GM12878 (cell line): ENCODE results near the gene PRDM16. TPM values are rescaled to one million over a fixed set of nuclear protein-coding genes. Genes with fewer than 3 reads are reported as not detected.

Source experiments
- ATAC-seq: fragments of 200-7000 bp; cut with Tn5 transposase; 3 replicates; pipeline ENCODE4 v1.9.1; 2020; ENCODE audit warnings: mild to moderate bottlenecking, moderate library complexity
- BruUV-seq: library from RNA; stranded (reverse); fragments of 400-500 nt; replicated peaks from 2 replicates; lab custom pipeline; 2021; lab: Mats Ljungman, UMichigan
- CTCF ChIA-PET: fragments of 300-600 bp; sonication (Branson Sonifier 250); formaldehyde crosslinking; extraction: SDS; loops from one replicate; lab custom pipeline; 2021; ENCODE audit warnings: inconsistent platforms; lab: Yijun Ruan, JAX
- POLR2A ChIA-PET: fragments of 350-600 bp; formaldehyde crosslinking; extraction: SDS; loops from one replicate; lab custom pipeline; 2021; ENCODE audit warnings: inconsistent platforms; lab: Charles Lee
- RAD21 ChIA-PET: fragments of 300-600 bp; sonication (Branson Sonifier 250); formaldehyde crosslinking; loops from one replicate; lab custom pipeline; 2023; ENCODE audit warnings: antibody characterized with exemption; ENCODE audit not compliant: unreplicated experiment; lab: Charles Lee
- SMC1A ChIA-PET: fragments of 300-600 bp; sonication (Branson Sonifier 250); formaldehyde crosslinking; loops from one replicate; lab custom pipeline; 2023; ENCODE audit not compliant: unreplicated experiment, uncharacterized antibody; lab: Charles Lee
- DNase-seq: peaks from one replicate; pipeline ENCODE4 v3.0.0-alpha.2; 2011; ENCODE audit warnings: low read depth, low spot score
- FAIRE-seq: peaks from 3 replicates; lab custom pipeline; 2011; peaks lifted over from hg19 to GRCh38; lab: Jason Lieb, UNC
- H2AFZ ChIP-seq: 2 replicates; pipeline ENCODE4 v1.6.0; 2011; ENCODE audit warnings: low read depth, low read length, control low read depth; ENCODE audit not compliant: control insufficient read depth
- H3K27ac ChIP-seq: 2 replicates; pipeline ENCODE4 v1.5.1; 2011; ENCODE audit warnings: control low read depth; ENCODE audit not compliant: control insufficient read depth, insufficient read depth
- H3K27me3 ChIP-seq, 2 experiments: replicated peaks in 1 of 2; 2 replicates each; pipeline versions ENCODE4 v1.6.0 to v1.6.1; 2011; ENCODE audit warnings: low read length in 1 of 2; ENCODE audit not compliant: control insufficient read depth in 2 of 2, insufficient read depth in 2 of 2
- H3K36me3 ChIP-seq, 2 experiments: 2 replicates each; pipeline ENCODE4 v1.5.1; 2011; ENCODE audit warnings: low read length in 1 of 2; ENCODE audit not compliant: control insufficient read depth in 2 of 2, insufficient read depth in 2 of 2
- H3K4me1 ChIP-seq: 2 replicates; pipeline ENCODE4 v1.6.1; 2011; ENCODE audit warnings: mild to moderate bottlenecking, low read length, moderate library complexity, mixed read lengths; ENCODE audit not compliant: control insufficient read depth, insufficient read depth
- H3K4me2 ChIP-seq: 2 replicates; pipeline ENCODE4 v1.6.0; 2011; ENCODE audit warnings: control low read depth; ENCODE audit not compliant: control insufficient read depth, insufficient read depth
- H3K4me3 ChIP-seq: fragments of 200-600 bp; sonication (generic); 2 replicates; pipeline ENCODE4 v1.5.1; 2016
- H3K79me2 ChIP-seq: 2 replicates; pipeline ENCODE4 v1.6.0; 2011; ENCODE audit warnings: low read length; ENCODE audit not compliant: control insufficient read depth, insufficient read depth
- H3K9ac ChIP-seq: 2 replicates; pipeline ENCODE4 v1.8.0; 2011; ENCODE audit warnings: low read length, control low read depth, mixed read lengths; ENCODE audit not compliant: control insufficient read depth, insufficient read depth
- H3K9me3 ChIP-seq: replicated peaks from 3 replicates; pipeline ENCODE4 v1.5.1; 2011; ENCODE audit warnings: mild to moderate bottlenecking, low read length; ENCODE audit not compliant: control insufficient read depth, insufficient read depth
- H4K20me1 ChIP-seq: 2 replicates; pipeline ENCODE4 v1.6.0; 2011; ENCODE audit not compliant: control insufficient read depth, insufficient read depth
- CREM ChIP-seq: IDR thresholded peaks from 2 replicates; pipeline ENCODE4 v1.6.1; 2014; ENCODE audit warnings: antibody characterized with exemption, low read depth
- HDGF ChIP-seq: fragments of 450-650 bp; IDR thresholded peaks from 2 replicates; pipeline ENCODE4 v1.6.1; 2016; ENCODE audit warnings: antibody characterized with exemption
- NBN ChIP-seq: fragments of 450-650 bp; IDR thresholded peaks from 2 replicates; pipeline ENCODE4 v1.6.1; 2016
- NR2C1 ChIP-seq: fragments of 450-650 bp; IDR thresholded peaks from 2 replicates; pipeline ENCODE4 v1.6.1; 2017; ENCODE audit warnings: antibody characterized with exemption, mild to moderate bottlenecking, moderate library complexity
- SREBF2 ChIP-seq: IDR thresholded peaks from 2 replicates; pipeline ENCODE4 v1.6.1; 2012; ENCODE audit warnings: mild to moderate bottlenecking, low read length
- SRF ChIP-seq, 2 experiments: IDR thresholded peaks; 2 replicates each; pipeline ENCODE4 v1.6.1; 2011; ENCODE audit warnings: low read depth in 2 of 2, low read length in 2 of 2, mild to moderate bottlenecking in 1 of 2, moderate library complexity in 1 of 2
- TCF12 ChIP-seq: IDR thresholded peaks from 2 replicates; pipeline ENCODE4 v1.6.1; 2011; ENCODE audit warnings: low read depth, mild to moderate bottlenecking, low read length
- WGBS: methylation state at CpG from one replicate; pipeline ENCODE4 v1.1.6; 2016; ENCODE audit warnings: low lambda C conversion rate; ENCODE audit not compliant: insufficient replicate concordance, insufficient coverage; ENCODE audit errors: missing lambda C conversion rate; 5-methylcytosine and 5-hydroxymethylcytosine counted together
- in situ Hi-C: fragments of 300-500 bp; cut with MboI; formaldehyde crosslinking; loops from 9 replicates; pipeline ENCODE4 v1.14.3; 2018; ENCODE audit warnings: mixed read lengths
- intact Hi-C: fragments of 100-400 bp; cut with micrococcal nuclease; formaldehyde crosslinking; loops from one replicate; pipeline ENCODE4 v1.14.2; 2022; ENCODE audit not compliant: unreplicated experiment
- polyA plus RNA-seq, 11 experiments: library from polyadenylated mRNA; depleted of rRNA in 4 of 11; unstranded in 6 of 11; stranded (reverse) in 5 of 11; fragments of >200 nt; fragmentation: Nextera tagmentation in 4 of 11; fragmentation: Illumina TruSeq in 1 of 11; extraction: Ambion mirVana in 4 of 11; extraction: Trizol in 1 of 11; gene quantifications; 1 replicate in 1 of 11; 2 replicates in 10 of 11; pipeline versions ENCODE4 v1.2.1 to v1.2.3, GENCODE V29; 2011 to 2016; ENCODE audit warnings: inconsistent platforms in 2 of 11, missing spikeins in 2 of 11, low read depth in 1 of 11
- total RNA-seq, 4 experiments: library from RNA; depleted of rRNA in 3 of 4; stranded (reverse); fragments of >200 nt in 3 of 4; fragmentation: Illumina TruSeq in 1 of 4; extraction: Trizol in 1 of 4; gene quantifications; 2 replicates each; pipeline versions ENCODE4 v1.2.1 to v1.2.3, GENCODE V29; 2013 to 2021
- TF ChIP-seq, protein P1 (sequence below): fragments of 450-650 bp; IDR thresholded peaks from 2 replicates; pipeline ENCODE4 v1.6.1; 2017; ENCODE audit warnings: mild to moderate bottlenecking, moderate library complexity
- TF ChIP-seq, protein P2 (sequence below): IDR thresholded peaks from 2 replicates; pipeline ENCODE4 v1.6.1; 2011; ENCODE audit warnings: borderline replicate concordance, low read depth, mild to moderate bottlenecking, moderate library complexity, low read length; ENCODE audit not compliant: insufficient read depth, poor library complexity, severe bottlenecking

The PRDM16 gene
- total and polyA plus RNA-seq, 10 of the 15 experiments (the other 5 are each of a cell fraction or from before 2014, with no cell fraction given): 0.03 TPM; not detected in 9

DNA sequence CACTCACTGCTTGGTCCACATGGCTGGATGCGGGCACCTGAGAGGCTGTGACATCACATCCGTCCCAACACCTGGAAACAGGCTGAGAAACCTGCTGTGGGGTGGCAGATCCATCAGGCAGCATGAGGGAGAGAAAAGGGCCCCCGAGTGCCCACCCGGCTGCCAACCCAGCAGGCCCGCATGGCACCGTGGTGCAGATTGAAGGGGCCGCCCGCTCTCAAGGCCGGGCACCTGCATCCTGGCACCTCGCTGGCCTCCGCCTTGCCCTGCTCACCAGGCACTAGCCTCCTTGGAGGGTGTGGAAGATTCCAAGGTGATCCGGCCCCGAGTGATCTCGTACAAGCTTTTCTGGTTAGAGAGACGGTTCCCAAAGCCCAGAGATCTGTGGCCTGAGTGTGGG, 110.5 kb downstream of the PRDM16 start (continued):
- TF ChIP-seq, protein P1, sequence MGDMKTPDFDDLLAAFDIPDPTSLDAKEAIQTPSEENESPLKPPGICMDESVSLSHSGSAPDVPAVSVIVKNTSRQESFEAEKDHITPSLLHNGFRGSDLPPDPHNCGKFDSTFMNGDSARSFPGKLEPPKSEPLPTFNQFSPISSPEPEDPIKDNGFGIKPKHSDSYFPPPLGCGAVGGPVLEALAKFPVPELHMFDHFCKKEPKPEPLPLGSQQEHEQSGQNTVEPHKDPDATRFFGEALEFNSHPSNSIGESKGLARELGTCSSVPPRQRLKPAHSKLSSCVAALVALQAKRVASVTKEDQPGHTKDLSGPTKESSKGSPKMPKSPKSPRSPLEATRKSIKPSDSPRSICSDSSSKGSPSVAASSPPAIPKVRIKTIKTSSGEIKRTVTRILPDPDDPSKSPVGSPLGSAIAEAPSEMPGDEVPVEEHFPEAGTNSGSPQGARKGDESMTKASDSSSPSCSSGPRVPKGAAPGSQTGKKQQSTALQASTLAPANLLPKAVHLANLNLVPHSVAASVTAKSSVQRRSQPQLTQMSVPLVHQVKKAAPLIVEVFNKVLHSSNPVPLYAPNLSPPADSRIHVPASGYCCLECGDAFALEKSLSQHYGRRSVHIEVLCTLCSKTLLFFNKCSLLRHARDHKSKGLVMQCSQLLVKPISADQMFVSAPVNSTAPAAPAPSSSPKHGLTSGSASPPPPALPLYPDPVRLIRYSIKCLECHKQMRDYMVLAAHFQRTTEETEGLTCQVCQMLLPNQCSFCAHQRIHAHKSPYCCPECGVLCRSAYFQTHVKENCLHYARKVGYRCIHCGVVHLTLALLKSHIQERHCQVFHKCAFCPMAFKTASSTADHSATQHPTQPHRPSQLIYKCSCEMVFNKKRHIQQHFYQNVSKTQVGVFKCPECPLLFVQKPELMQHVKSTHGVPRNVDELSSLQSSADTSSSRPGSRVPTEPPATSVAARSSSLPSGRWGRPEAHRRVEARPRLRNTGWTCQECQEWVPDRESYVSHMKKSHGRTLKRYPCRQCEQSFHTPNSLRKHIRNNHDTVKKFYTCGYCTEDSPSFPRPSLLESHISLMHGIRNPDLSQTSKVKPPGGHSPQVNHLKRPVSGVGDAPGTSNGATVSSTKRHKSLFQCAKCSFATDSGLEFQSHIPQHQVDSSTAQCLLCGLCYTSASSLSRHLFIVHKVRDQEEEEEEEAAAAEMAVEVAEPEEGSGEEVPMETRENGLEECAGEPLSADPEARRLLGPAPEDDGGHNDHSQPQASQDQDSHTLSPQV: no peak
- TF ChIP-seq SREBF2 (no peak), NBN (no peak)

DNA sequence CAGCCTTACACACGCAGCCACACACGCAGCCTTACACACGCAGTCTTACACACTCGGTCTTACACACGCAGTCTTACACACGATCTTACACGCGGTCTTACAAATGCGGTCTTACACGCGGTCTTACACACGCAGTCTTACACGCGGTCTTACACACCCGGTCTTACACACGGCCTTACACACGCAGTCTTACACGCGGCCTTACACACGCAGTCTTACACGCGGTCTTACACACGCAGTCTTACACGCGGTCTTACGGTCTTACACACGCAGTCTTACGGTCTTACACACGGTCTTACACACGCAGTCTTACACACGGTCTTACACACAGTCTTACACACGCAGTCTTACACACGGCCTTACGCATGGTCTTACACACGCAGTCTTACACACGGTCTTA, 111.9 kb downstream of the PRDM16 start:
- Histone ChIP-seq H2AFZ (no peak overlapping the region), H3K79me2 (no peaks in the 10 kb centered on the region), H3K4me3 (no peak overlapping the region), H3K27me3 (no peaks in the 10 kb centered on the region), H3K36me3 (no peaks in the 10 kb centered on the region), H3K4me1 (no peaks in the 10 kb centered on the region), H4K20me1 (no peaks in the 10 kb centered on the region), H3K4me2 (no peak overlapping the region), H3K27ac (no peak overlapping the region), H3K9ac (no peak overlapping the region), H3K9me3 (peaks cover 4% of the 10 kb centered on the region; the same call in 1 of the 3 replicates)
- CTCF ChIA-PET: no interaction called here
- TF ChIP-seq HDGF (no peak), SRF (IDR thresholded peaks at IDR 0.05; ENCODE audit: low read depth in 2 of 2, low read length in 2 of 2) (no peak), NR2C1 (no peak), CREM (no peak), TCF12 (no peak)
- TF ChIP-seq, protein P2, sequence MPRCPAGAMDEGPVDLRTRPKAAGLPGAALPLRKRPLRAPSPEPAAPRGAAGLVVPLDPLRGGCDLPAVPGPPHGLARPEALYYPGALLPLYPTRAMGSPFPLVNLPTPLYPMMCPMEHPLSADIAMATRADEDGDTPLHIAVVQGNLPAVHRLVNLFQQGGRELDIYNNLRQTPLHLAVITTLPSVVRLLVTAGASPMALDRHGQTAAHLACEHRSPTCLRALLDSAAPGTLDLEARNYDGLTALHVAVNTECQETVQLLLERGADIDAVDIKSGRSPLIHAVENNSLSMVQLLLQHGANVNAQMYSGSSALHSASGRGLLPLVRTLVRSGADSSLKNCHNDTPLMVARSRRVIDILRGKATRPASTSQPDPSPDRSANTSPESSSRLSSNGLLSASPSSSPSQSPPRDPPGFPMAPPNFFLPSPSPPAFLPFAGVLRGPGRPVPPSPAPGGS: peak; percentile 84
- in situ Hi-C loops: no loop called here
- peak; percentile 75 for FAIRE-seq
- SMC1A ChIA-PET: no interaction called here
- 89% methylated on average over 36 of the region's 36 CpGs for whole genome bisulfite sequencing
- POLR2A ChIA-PET: no interaction called here
- intact Hi-C loops: no loop called here
- DNase-seq: no peak
- RAD21 ChIA-PET: no interaction called here
- ATAC-seq: no peak
- BruUV-seq: no TSS peak
